ENCODE measurements around the gene TYW3.

Gene TYW3

GRCh38 chr1:74785944-74786343 lies 53.0 kb downstream of the TYW3 start:
- TF ChIP-seq ZBTB7A (IDR thresholded peaks at IDR 0.05; ENCODE audit: low read depth): no peak
- no peak for TF ChIP-seq YY1 (IDR thresholded peaks at IDR 0.05; ENCODE audit: low read depth)
- no peak for TF ChIP-seq CREB1 (IDR thresholded peaks at IDR 0.05; ENCODE audit: low read depth)
- no peak for TF ChIP-seq MAX (IDR thresholded peaks at IDR 0.05)
- TF ChIP-seq NFIC (IDR thresholded peaks at IDR 0.05): no peak
- no peak for TF ChIP-seq TCF12 (IDR thresholded peaks at IDR 0.05; ENCODE audit: low read depth)
- TF ChIP-seq FOXM1 (IDR thresholded peaks at IDR 0.05; ENCODE audit: borderline replicate concordance, low read depth): no peak
- TF ChIP-seq EGR1 (IDR thresholded peaks at IDR 0.05): no peak
- no peak for TF ChIP-seq TAF1 (IDR thresholded peaks at IDR 0.05; ENCODE audit: low read depth)
- TF ChIP-seq USF1 (IDR thresholded peaks at IDR 0.05): no peak
- no peak for TF ChIP-seq EP300 (IDR thresholded peaks at IDR 0.05; ENCODE audit: borderline replicate concordance)

- TF ChIP-seq TEAD4 (IDR thresholded peaks at IDR 0.05) (no peak), TAF1 (IDR thresholded peaks at IDR 0.05; ENCODE audit: low read depth) (no peak), ZBTB7A (IDR thresholded peaks at IDR 0.05; ENCODE audit: low read depth) (no peak), EGR1 (IDR thresholded peaks at IDR 0.05) (no peak), MAX (IDR thresholded peaks at IDR 0.05) (no peak), TCF12 (IDR thresholded peaks at IDR 0.05; ENCODE audit: low read depth) (no peak), REST (IDR thresholded peaks at IDR 0.05; ENCODE audit: low read depth) (no peak), USF1 (IDR thresholded peaks at IDR 0.05) (no peak), EP300 (IDR thresholded peaks at IDR 0.05; ENCODE audit: borderline replicate concordance) (no peak), NFIC (IDR thresholded peaks at IDR 0.05) (no peak), CREB1 (IDR thresholded peaks at IDR 0.05; ENCODE audit: low read depth) (no peak), YY1 (IDR thresholded peaks at IDR 0.05; ENCODE audit: low read depth) (no peak), CEBPB (IDR thresholded peaks at IDR 0.05) (no peak), RAD21 (IDR thresholded peaks at IDR 0.05; ENCODE audit: low read depth) (no peak)
Observed at GRCh38 chr1:74790453-74790852, 57.5 kb downstream of the TYW3 start.

- TF ChIP-seq EGR1 (IDR thresholded peaks at IDR 0.05): no peak
- no peak for TF ChIP-seq MAX (IDR thresholded peaks at IDR 0.05)
- no peak for TF ChIP-seq ZBTB7A (IDR thresholded peaks at IDR 0.05; ENCODE audit: low read depth)
- no peak for TF ChIP-seq TEAD4 (IDR thresholded peaks at IDR 0.05)
- TF ChIP-seq NFIC (IDR thresholded peaks at IDR 0.05): no peak
- TF ChIP-seq TCF12 (IDR thresholded peaks at IDR 0.05; ENCODE audit: low read depth): no peak
- no peak for TF ChIP-seq CEBPB (IDR thresholded peaks at IDR 0.05)
Observed at GRCh38 chr1:74791491-74791890, 58.5 kb downstream of the TYW3 start.

GRCh38 chr1:74799119-74799657 lies 66.2 kb downstream of the TYW3 start:
- TF ChIP-seq FOXM1 (IDR thresholded peaks at IDR 0.05; ENCODE audit: borderline replicate concordance, low read depth) (no peak), REST (IDR thresholded peaks at IDR 0.05; ENCODE audit: low read depth) (no peak)

GRCh38 chr1:74811436-74812179 lies 78.7 kb downstream of the TYW3 start:
- TF ChIP-seq TEAD4 (IDR thresholded peaks at IDR 0.05) (no peak), EP300 (IDR thresholded peaks at IDR 0.05; ENCODE audit: borderline replicate concordance) (no peak), MAX (IDR thresholded peaks at IDR 0.05) (no peak), FOXM1 (IDR thresholded peaks at IDR 0.05; ENCODE audit: borderline replicate concordance, low read depth) (no peak), CEBPB (IDR thresholded peaks at IDR 0.05) (no peak), RAD21 (IDR thresholded peaks at IDR 0.05; ENCODE audit: low read depth) (no peak), CREB1 (IDR thresholded peaks at IDR 0.05; ENCODE audit: low read depth) (no peak)

- no peak for TF ChIP-seq YY1 (IDR thresholded peaks at IDR 0.05; ENCODE audit: low read depth)
- no peak for TF ChIP-seq TCF12 (IDR thresholded peaks at IDR 0.05; ENCODE audit: low read depth)
- no peak for TF ChIP-seq FOXM1 (IDR thresholded peaks at IDR 0.05; ENCODE audit: borderline replicate concordance, low read depth)
- no peak for TF ChIP-seq CEBPB (IDR thresholded peaks at IDR 0.05)
- no peak for TF ChIP-seq USF1 (IDR thresholded peaks at IDR 0.05)
- TF ChIP-seq ZBTB7A (IDR thresholded peaks at IDR 0.05; ENCODE audit: low read depth): no peak
- TF ChIP-seq TAF1 (IDR thresholded peaks at IDR 0.05; ENCODE audit: low read depth): no peak
- no peak for TF ChIP-seq EGR1 (IDR thresholded peaks at IDR 0.05)
- TF ChIP-seq EP300 (IDR thresholded peaks at IDR 0.05; ENCODE audit: borderline replicate concordance): no peak
- no peak for TF ChIP-seq TEAD4 (IDR thresholded peaks at IDR 0.05)
- TF ChIP-seq MAX (IDR thresholded peaks at IDR 0.05): no peak
- no peak for TF ChIP-seq NFIC (IDR thresholded peaks at IDR 0.05)
Observed at GRCh38 chr1:74812180-74812541, 79.2 kb downstream of the TYW3 start.

All from Ishikawa (cell line).